Measurements from ENCODE around the gene KMT2B. TPM values are rescaled to one million over a fixed set of nuclear protein-coding genes. Genes with fewer than 3 reads are reported as not detected.

The KMT2B gene
- total and polyA plus RNA-seq, 9 of the 15 experiments (the other 6 are each of a cell fraction or from before 2014, with no cell fraction given) = 0.63 to 43.9 (median 8.1) TPM

GRCh38 chr19:35757749-35758608 is 40.2 kb downstream of the KMT2B start, which contains the start of gene PROSER3 (continued):
- TF ChIP-seq HBP1 (CRISPR knock-in tag; IDR thresholded peaks at IDR 0.05) (no peak), THAP7 (CRISPR knock-in tag; IDR thresholded peaks at IDR 0.05) (peak; percentile 90), MEIS2 (IDR thresholded peaks at IDR 0.05; ENCODE audit: partially characterized antibody) (no peak), NCOR1 (IDR thresholded peaks at IDR 0.05) (no peak), NEUROD1 (IDR thresholded peaks at IDR 0.05; ENCODE audit: borderline replicate concordance, low read depth, low read length, partially characterized antibody) (peak; percentile 100), HCFC1 (IDR thresholded peaks at IDR 0.05; ENCODE audit: low read depth, low read length) (peak; percentile 88), RNF2 (IDR thresholded peaks at IDR 0.05) (0 out of 2 replicates have a peak, but pooled peaks have one; percentile 26), RBM34 (IDR thresholded peaks at IDR 0.05; ENCODE audit: borderline replicate concordance, insufficient read depth, low read length) (no peak), ZNF551 (CRISPR knock-in tag; IDR thresholded peaks at IDR 0.05) (no peak), ATF7 (IDR thresholded peaks at IDR 0.05) (peak; percentile 64), NR2C2 (CRISPR knock-in tag; IDR thresholded peaks at IDR 0.05) (peak; percentile 66; the same call in 1 of the 2 replicates), NR2C2 (tag; IDR thresholded peaks at IDR 0.05) (peak; percentile 97), ZNF212 (CRISPR knock-in tag; IDR thresholded peaks at IDR 0.05) (peak; percentile 54; the same call in 1 of the 2 replicates), GATA2 (CRISPR knock-in tag; IDR thresholded peaks at IDR 0.05) (no peak), RBM25 (IDR thresholded peaks at IDR 0.05; ENCODE audit: low read depth, low read length, severe bottlenecking) (peak; percentile 99), NCOA4 (IDR thresholded peaks at IDR 0.05; ENCODE audit: partially characterized antibody) (no peak), E2F8 (IDR thresholded peaks at IDR 0.05; ENCODE audit: low read depth, partially characterized antibody) (peak; percentile 22), MTA3 (IDR thresholded peaks at IDR 0.05; ENCODE audit: borderline replicate concordance) (0 out of 2 replicates have a peak, but pooled peaks have one; percentile 59), ZNF699 (CRISPR knock-in tag; IDR thresholded peaks at IDR 0.05; ENCODE audit: insufficient replicate concordance) (no peak), RCOR1 (IDR thresholded peaks at IDR 0.05; ENCODE audit: borderline replicate concordance in 1 of 2, low read depth in 2 of 2, low read length in 2 of 2) (peak in 1 of 2 experiments; percentile 46; a peak in 2 of 4 replicates), TCF7 (IDR thresholded peaks at IDR 0.05; ENCODE audit: borderline replicate concordance) (0 out of 2 replicates have a peak, but pooled peaks have one; percentile 56), TSC22D4 (tag; IDR thresholded peaks at IDR 0.05) (no peak), EGR1 (conservative IDR thresholded peaks at IDR 0.05) (peak; percentile 95), SAP30 (IDR thresholded peaks at IDR 0.05; ENCODE audit: borderline replicate concordance, insufficient read depth, low read depth, low read length, poor library complexity, severe bottlenecking) (peak; percentile 76)

Data from K562 (cell line).